ENCODE results near the gene SLC24A3. TPM values are rescaled to one million over a fixed set of nuclear protein-coding genes. Genes with fewer than 3 reads are reported as not detected.

The SLC24A3 gene
- total RNA-seq, 1 experiment from 2014 or later: not detected

- Histone ChIP-seq H3K27me3 (ENCODE audit: control insufficient read depth, insufficient read depth, low read length) (peaks cover 20% of the 10 kb centered on the region), H3K9me3 (ENCODE audit: control insufficient read depth, insufficient read depth, low read depth, low read length) (no peaks in the 10 kb centered on the region), H3K4me1 (ENCODE audit: control insufficient read depth, insufficient read depth, low read length) (no peaks in the 10 kb centered on the region), H3K36me3 (ENCODE audit: control insufficient read depth, insufficient read depth, low read length) (no peaks in the 10 kb centered on the region), H3K27ac (ENCODE audit: low read length) (no peak overlapping the region), H3K4me3 (ENCODE audit: low read depth in 2 of 2, low read length in 2 of 2) (no peak overlapping the region)
- in situ Hi-C loops (cut with HindIII; ENCODE audit: low pct_unique_long_range_greater_than_20kb, low sequenced_read_pairs): no loop called here
- ChIA-PET POLR2A (no interaction called here), CTCF (interaction anchor here (1.7 kb wide), 1 partner anchor 33 kb away, joined by 8 read pairs; no protein-coding TSS in a partner anchor)
- TF ChIP-seq, protein P1, sequence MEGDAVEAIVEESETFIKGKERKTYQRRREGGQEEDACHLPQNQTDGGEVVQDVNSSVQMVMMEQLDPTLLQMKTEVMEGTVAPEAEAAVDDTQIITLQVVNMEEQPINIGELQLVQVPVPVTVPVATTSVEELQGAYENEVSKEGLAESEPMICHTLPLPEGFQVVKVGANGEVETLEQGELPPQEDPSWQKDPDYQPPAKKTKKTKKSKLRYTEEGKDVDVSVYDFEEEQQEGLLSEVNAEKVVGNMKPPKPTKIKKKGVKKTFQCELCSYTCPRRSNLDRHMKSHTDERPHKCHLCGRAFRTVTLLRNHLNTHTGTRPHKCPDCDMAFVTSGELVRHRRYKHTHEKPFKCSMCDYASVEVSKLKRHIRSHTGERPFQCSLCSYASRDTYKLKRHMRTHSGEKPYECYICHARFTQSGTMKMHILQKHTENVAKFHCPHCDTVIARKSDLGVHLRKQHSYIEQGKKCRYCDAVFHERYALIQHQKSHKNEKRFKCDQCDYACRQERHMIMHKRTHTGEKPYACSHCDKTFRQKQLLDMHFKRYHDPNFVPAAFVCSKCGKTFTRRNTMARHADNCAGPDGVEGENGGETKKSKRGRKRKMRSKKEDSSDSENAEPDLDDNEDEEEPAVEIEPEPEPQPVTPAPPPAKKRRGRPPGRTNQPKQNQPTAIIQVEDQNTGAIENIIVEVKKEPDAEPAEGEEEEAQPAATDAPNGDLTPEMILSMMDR (IDR thresholded peaks at IDR 0.05): peak; percentile 96
- no peak for TF ChIP-seq TCF7L2 (IDR thresholded peaks at IDR 0.05; ENCODE audit: low read depth, low read length)
- no peak for TF ChIP-seq REST (IDR thresholded peaks at IDR 0.05; ENCODE audit: insufficient read depth in 1 of 2, low read depth in 2 of 2, low read length in 1 of 2)
- intact Hi-C loops (cut with micrococcal nuclease; ENCODE audit: unreplicated experiment): loop anchor here (1.0 to 10.0 kb wide), 3 partner anchors 34 to 757 kb away; no protein-coding TSS in a partner anchor
- no TSS peak for BruUV-seq (replicated peaks)
- DNase-seq (ENCODE audit: low read depth, low spot score) (peak; percentile 73), ATAC-seq (peak; percentile 85)
Measured at GRCh38 chr20:19661717-19662636, 449.5 kb downstream of the SLC24A3 start.

GRCh38 chr20:19662637-19662995 is 450.2 kb downstream of the SLC24A3 start:
- intact Hi-C loops (cut with micrococcal nuclease; ENCODE audit: unreplicated experiment) (loop anchor here (1.0 to 10.0 kb wide), 3 partner anchors 34 to 758 kb away; no protein-coding TSS in a partner anchor), in situ Hi-C loops (cut with HindIII; ENCODE audit: low pct_unique_long_range_greater_than_20kb, low sequenced_read_pairs) (no loop called here)
- Histone ChIP-seq H3K36me3 (ENCODE audit: control insufficient read depth, insufficient read depth, low read length) (no peaks in the 10 kb centered on the region), H3K27me3 (ENCODE audit: control insufficient read depth, insufficient read depth, low read length) (peaks cover 17% of the 10 kb centered on the region), H3K9me3 (ENCODE audit: control insufficient read depth, insufficient read depth, low read depth, low read length) (no peaks in the 10 kb centered on the region), H3K4me1 (ENCODE audit: control insufficient read depth, insufficient read depth, low read length) (no peaks in the 10 kb centered on the region), H3K27ac (ENCODE audit: low read length) (no peak overlapping the region), H3K4me3 (ENCODE audit: low read depth in 2 of 2, low read length in 2 of 2) (no peak overlapping the region)
- DNase-seq (ENCODE audit: low read depth, low spot score) (no peak), ATAC-seq (peak; percentile 49; the same call in 1 of the 2 replicates)
- TF ChIP-seq TCF7L2 (IDR thresholded peaks at IDR 0.05; ENCODE audit: low read depth, low read length): no peak
- no peak for TF ChIP-seq POLR2AphosphoS5 (IDR thresholded peaks at IDR 0.05; ENCODE audit: low read depth, low read length)
- TF ChIP-seq, protein P1 (IDR thresholded peaks at IDR 0.05): peak; percentile 69
- no peak for TF ChIP-seq REST (IDR thresholded peaks at IDR 0.05; ENCODE audit: insufficient read depth in 1 of 2, low read depth in 2 of 2, low read length in 1 of 2)
- no peak for TF ChIP-seq SIN3A (IDR thresholded peaks at IDR 0.05; ENCODE audit: borderline replicate concordance, insufficient read depth, low read depth, low read length)
- BruUV-seq (replicated peaks): no TSS peak
- CTCF ChIA-PET: no interaction called here
- POLR2A ChIA-PET: no interaction called here

Measured in Panc1 (cell line).